Myocyte (in vitro differentiated cells): ENCODE data around the gene G3BP2. TPM values are rescaled to one million over a fixed set of nuclear protein-coding genes. Genes with fewer than 3 reads are reported as not detected.
A peak's percentile ranks its signal among the peaks of the same experiment; 100 is the strongest.
"Not testable (repeated sequence)": the region's sequence is repeated elsewhere in the genome, so short reads cannot be mapped to it uniquely, and the experiment has no call there.

ENCODE experiments used
- DNase-seq: peaks from one replicate; pipeline ENCODE4 v3.0.0-alpha.2; 2012; ENCODE audit warnings: low read depth
- polyA plus RNA-seq: library from polyadenylated mRNA; unstranded; fragments of >200 nt; gene quantifications from one replicate; pipeline ENCODE4 v1.2.1, GENCODE V29; 2012; ENCODE audit warnings: missing spikeins
- total RNA-seq: library from RNA; depleted of rRNA; stranded (reverse); fragments of >200 nt; gene quantifications from 2 replicates; pipeline ENCODE4 v1.2.3, GENCODE V29; 2014

G3BP2 gene
- total RNA-seq: 193 and 231 TPM in 2 replicates
- 95.1 TPM for polyA plus RNA-seq

DNA sequence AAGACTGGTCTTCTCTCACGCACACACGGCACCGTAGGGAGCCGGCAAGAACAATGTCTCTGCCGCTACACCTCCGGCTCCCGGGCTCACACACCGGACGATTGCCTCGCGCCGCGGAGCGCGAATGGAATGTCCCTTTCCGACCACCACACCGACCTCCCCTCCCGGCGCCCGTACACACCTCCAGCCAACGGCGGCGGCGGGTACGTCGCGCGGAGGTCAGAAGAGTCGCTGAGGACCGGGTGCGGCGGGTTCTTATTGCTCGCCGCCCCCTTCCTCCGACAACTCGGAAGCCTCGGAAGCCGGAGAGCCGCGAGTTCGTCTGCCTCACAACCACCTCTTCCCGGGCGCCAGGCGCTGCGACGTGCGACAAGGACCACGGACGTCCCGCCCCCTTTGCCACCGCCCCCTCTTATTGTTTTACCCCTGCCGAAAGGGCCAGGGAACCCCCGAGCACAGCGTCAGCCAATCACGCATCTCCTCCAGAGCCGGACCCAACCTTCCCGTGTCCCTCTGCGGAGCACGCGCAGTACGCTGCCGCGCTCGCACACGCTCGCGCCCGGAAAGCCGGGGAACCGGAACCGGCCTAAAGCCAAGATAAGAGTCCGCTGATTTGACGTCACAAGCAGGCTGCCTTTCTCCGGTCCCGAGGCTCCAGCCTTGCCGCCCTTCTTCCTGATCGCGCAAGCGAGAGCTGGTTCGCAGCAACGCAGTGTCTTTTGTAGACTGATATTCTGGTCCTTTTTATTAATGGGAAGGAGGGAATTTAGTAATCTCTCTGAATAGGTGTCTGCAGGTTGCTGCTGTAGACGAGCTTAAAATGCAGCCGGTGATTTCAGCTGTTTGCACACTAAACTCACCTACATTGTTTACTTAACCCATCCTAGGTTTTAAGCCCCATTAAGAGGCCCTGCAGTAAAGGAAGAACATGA is at the start of gene G3BP2:
G3BP2 (minus strand) TSS at position 385 of the 932 bp plus-strand sequence. CDS start 11,386 bp downstream, outside the sequence.
- DNase-seq: peak; percentile 99

DNA sequence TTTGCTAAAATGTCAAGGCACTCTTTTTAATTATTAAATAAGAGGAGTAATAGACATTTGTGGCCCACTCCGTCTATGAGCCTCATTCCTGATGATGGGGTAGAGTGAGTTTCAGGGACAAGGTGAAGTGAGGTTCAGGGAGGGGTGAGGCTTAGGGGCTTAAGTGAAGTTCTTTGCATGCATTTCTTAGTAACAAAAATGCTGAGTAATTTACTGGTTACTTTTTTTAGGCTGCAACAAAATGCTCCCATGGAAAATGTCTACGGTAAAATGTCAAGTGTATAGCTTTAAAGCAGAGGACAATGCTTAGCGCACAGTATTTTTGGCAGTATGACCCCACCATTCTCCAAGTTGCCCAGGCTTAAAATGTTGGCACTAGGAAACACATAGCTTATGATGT is 49.2 kb upstream of the G3BP2 start:
- DNase-seq: no peak

- DNase-seq: no peak
These were observed 45.3 kb upstream of the G3BP2 start for GRCh38 chr4:75718529-75718928.

- no peak for DNase-seq
These were observed 44.2 kb upstream of the G3BP2 start for GRCh38 chr4:75717408-75717807.

DNA sequence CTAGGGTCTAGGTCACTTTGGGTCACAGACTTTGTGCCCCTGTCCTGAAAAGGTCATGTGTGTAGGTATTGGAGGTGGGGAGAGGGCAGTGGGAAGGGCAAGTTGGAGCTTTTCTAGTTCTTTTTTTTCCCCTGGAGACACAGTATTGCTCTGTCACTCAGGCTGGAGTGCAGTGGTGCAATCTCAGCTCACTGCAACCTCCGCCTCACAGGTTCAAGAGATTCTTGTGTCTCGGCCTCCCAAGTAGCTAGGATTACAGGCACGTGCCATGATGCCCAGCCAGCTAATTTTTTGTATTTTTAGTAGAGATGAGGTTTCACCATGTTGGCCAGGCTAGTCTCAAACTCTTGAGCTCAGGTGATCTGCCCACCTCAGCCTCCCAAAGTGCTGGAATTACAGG is 42.8 kb upstream of the G3BP2 start:
- DNase-seq: not testable (repeated sequence)

DNA sequence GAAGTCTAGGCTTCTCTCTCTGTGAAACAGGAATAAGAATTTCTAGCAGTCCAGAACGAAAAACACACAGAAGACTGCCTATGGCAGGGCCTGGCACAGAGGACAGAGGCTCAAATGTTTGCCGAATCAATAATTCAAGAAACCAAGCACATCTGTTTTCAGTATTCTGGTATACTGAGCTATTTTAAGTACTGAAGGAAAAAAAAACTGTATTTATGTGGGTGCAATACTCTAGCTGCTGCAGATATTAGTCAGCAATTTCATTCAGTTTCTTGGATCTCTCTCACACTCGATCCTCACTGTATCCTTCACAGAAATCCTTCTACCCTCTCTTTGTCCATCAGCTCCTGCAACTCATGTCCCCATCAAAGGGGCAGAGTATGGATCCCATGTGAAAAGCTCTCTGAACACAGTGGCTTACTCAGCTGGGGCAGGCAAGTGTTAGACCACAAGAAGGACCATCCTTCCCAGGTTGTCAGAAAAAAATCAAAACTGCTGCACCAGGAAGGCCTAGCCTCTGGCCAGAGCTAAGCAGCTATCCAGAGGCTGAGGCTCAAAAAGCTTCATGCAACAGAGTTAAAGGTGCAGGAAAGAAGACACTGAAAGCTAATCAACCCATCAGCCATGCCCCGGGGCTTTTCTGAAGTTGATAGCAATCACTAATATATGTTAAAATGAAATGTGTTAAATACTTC is 42.0 kb upstream of the G3BP2 start:
- DNase-seq: peak; percentile 36

GRCh38 chr4:75714704-75715103 is 41.5 kb upstream of the G3BP2 start:
- DNase-seq: no peak

- DNase-seq: no peak
These were observed 40.8 kb upstream of the G3BP2 start for GRCh38 chr4:75714011-75714410.

- no peak for DNase-seq
These were observed 37.0 kb upstream of the G3BP2 start for GRCh38 chr4:75710246-75710645.

- DNase-seq: no peak
These were observed 35.0 kb upstream of the G3BP2 start for GRCh38 chr4:75708218-75708691.

GRCh38 chr4:75705198-75705977 is 32.2 kb upstream of the G3BP2 start:
- DNase-seq: no peak

GRCh38 chr4:75702919-75703411 is 29.8 kb upstream of the G3BP2 start:
- DNase-seq: no peak

DNA sequence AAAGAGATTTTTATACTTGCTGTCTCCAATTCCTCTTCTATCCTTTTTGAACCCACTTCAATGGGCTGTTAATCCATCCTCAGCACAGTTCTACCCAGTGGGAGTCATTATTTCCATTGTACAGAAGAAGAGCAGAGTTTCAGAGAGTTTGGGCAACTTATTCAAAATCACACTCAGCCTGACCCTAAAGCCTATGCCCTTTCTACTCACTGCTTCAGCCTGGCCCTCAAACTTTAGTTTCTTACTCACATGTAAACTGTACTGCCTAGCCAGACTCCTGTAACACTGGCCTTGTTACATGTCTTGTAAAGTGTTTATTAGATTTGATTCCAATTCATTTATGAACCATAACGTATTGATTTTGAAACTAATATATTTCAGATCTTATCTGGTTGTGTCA is 26.1 kb upstream of the G3BP2 start:
- no peak for DNase-seq

DNA sequence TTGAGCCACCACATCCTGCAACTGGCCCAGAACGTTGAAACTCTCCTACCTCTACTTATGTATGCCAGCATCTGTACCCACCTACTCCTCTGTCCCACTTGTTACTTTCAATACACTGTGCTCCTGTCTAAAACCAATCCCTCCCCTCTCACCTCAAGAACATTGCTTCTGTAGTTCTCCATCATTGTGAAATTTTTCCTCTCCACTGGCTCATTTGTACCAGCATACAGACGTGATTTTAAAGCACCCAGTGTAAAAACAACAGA is 25.7 kb upstream of the G3BP2 start:
- DNase-seq: no peak

GRCh38 chr4:75698162-75698962 is 25.2 kb upstream of the G3BP2 start:
- no peak for DNase-seq

DNA sequence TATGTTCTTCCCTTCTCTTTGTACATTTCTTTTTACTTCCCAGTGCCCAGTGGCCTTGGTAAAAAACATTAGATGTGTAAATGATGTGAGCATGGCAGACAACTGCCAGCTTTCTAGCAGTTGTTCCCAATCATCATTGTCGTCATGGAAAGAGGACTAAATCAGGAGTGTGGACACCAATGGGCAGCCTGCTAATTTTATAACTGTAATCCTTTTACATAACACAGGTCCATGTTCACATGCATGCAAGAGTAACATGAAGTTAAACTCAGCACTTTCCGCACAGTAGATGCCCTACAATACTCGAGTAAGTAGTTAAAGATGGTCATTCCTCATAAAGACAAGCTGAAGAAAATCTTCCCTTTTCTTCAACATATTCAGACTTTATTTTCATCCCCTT is 23.4 kb upstream of the G3BP2 start:
- DNase-seq: peak; percentile 83

DNA sequence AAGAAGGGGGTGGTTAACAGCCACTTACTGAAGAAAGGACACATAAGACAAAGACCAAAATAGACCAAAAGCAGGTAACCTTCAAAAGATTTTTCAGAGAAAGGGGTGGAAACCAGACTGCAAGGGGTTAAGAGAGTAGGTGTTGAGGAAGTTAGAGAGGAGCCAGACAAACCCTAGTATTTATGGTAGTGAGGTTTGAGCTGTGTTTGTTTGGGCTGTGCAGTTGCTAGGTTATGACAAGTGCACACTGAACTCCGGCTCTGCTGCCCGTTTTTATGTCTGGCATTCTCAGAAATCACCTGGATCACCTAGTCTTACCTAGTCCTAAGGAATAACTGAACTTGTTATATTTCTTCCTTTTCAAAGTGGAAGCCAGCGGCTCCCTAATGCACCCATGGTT is 22.9 kb upstream of the G3BP2 start:
- peak; percentile 41 for DNase-seq

DNA sequence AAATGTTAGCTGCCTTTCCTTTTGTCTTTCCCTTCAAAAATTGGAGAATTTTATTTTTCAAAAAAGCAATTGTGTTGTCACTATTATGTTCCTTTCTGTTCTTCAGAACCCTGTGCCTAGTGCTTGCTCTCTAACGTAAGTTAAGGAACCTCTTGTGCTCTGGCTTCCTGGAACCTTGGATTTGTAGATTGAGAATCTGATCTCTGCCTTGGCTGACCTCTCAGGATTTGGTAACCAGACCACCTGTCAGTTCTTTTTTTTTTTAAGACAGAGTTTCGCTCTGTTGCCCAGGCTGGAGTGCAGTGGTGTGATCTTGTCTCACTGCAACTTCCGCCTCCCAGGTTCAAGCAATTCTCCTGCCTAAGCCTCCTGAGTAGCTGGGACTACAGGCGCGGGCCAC is 18.9 kb upstream of the G3BP2 start:
- not testable (repeated sequence) for DNase-seq

DNA sequence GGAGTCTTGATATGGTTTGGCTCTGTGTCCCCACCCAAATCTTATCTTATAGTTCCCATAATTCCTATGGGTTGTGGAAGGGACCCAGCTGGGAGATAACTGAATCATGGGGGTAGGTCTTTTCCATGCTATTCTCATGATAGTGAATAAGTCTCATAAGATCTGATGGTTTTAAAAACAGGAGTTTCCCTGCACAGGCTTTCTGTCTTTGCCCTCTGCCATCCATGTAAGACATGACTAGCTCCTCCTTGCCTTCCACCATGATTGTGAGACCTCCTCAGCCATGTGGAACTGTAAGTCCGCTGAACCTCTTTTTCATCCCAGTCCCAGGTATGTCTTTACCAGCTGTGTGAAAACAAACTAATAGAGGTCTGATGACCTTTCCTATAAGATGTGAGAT is 13.9 kb upstream of the G3BP2 start:
- not testable (repeated sequence) for DNase-seq

DNA sequence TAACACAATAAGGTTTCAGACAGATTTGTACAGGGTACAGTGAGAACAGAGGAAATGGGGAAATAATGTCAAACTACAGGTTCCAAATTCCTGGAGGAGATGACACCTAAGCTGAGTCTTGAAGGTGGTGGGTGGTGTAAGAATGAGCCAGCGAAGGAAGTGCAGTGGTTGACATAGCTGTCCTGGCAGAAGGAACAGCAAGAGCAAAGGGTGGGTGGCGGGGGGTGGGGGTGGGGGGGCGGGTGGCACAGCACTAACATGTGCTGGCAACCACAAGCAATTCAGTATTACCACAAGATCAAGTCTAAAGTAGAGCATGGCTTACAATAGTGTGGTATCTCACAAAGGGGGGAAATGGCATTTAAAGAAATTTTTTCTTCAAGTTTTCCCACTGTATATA is 13.1 kb upstream of the G3BP2 start:
- peak; percentile 41 for DNase-seq
